HG02973 (cell line): ENCODE data around the gene HSPA5.
"Not testable (repeated sequence)": the region's sequence is repeated elsewhere in the genome, so short reads cannot be mapped to it uniquely, and the experiment has no call there.

Experiments
- ATAC-seq: cut with Tn5 transposase; IDR thresholded peaks from one replicate; pipeline ENCODE4 v1.9.1; 2021; ENCODE audit warnings: moderate library complexity; ENCODE audit not compliant: unreplicated experiment

The HSPA5 gene

GRCh38 chr9:125243792-125244260 is 2.7 kb upstream of the HSPA5 start:
- no peak for ATAC-seq

- ATAC-seq, result peak; percentile 10
Measured at GRCh38 chr9:125241863-125242739, 958 bp upstream of the HSPA5 start.

- ATAC-seq, result peak; percentile 16
Measured at GRCh38 chr9:125240649-125240999, 519 bp downstream of the HSPA5 start.

GRCh38 chr9:125239631-125240597 is 1.2 kb downstream of the HSPA5 start:
- no peak for ATAC-seq

- no peak for ATAC-seq
Measured at GRCh38 chr9:125238915-125239446, 2.2 kb downstream of the HSPA5 start.

GRCh38 chr9:125238127-125238914 is 2.8 kb downstream of the HSPA5 start:
- no peak for ATAC-seq

GRCh38 chr9:125236520-125237159 is 4.5 kb downstream of the HSPA5 start:
- not testable (repeated sequence) for ATAC-seq

GRCh38 chr9:125235804-125236519 is 5.2 kb downstream of the HSPA5 start:
- ATAC-seq, result no peak

GRCh38 chr9:125234099-125234498 is 7.0 kb downstream of the HSPA5 start:
- not testable (repeated sequence) for ATAC-seq

- ATAC-seq, result no peak
Measured at GRCh38 chr9:125233678-125234077, 7.5 kb downstream of the HSPA5 start.

GRCh38 chr9:125227761-125228160 is 13.4 kb downstream of the HSPA5 start:
- no peak for ATAC-seq

- ATAC-seq, result not testable (repeated sequence)
Measured at GRCh38 chr9:125224858-125225257, 16.3 kb downstream of the HSPA5 start.

- ATAC-seq, result no peak
Measured at GRCh38 chr9:125218621-125219020, 22.5 kb downstream of the HSPA5 start.

- no peak for ATAC-seq
Measured at GRCh38 chr9:125214186-125214585, 27.0 kb downstream of the HSPA5 start.

- no peak for ATAC-seq
Measured at GRCh38 chr9:125204477-125204876, 36.7 kb downstream of the HSPA5 start.

GRCh38 chr9:125202846-125203618 is 38.1 kb downstream of the HSPA5 start:
- ATAC-seq, result no peak

GRCh38 chr9:125200216-125201047 is 40.7 kb downstream of the HSPA5 start, which contains the start of gene RABEPK:
TSS of gene RABEPK (plus strand) at chr9:125200542. CDS start at chr9:125203014, 2,472 bp downstream.
- peak; percentile 98 for ATAC-seq

- ATAC-seq, result not testable (repeated sequence)
Measured at GRCh38 chr9:125195591-125195990, 45.6 kb downstream of the HSPA5 start.
